Mesenteric fat pad (tissue), 1 donor: ENCODE results near the gene COMMD6. TPM values are rescaled to one million over a fixed set of nuclear protein-coding genes. Genes with fewer than 3 reads are reported as not detected.
"Not testable (repeated sequence)": the region's sequence is repeated elsewhere in the genome, so short reads cannot be mapped to it uniquely, and the experiment has no call there.

Experiments used
- DNase-seq: peaks from one replicate; pipeline ENCODE4 v3.0.0-alpha.2; 2020; ENCODE audit warnings: low spot score
- long read RNA-seq: library from polyadenylated mRNA; unstranded; transcript quantifications from one replicate; pipeline ENCODE4 v2.0.0, GENCODE V29; 2020
- total RNA-seq: library from RNA; stranded (reverse); fragmentation: NEBNext Ultra II Directional; extraction: Animal tissue kit (Norgen Biotek cat#: 25700); gene quantifications from one replicate; pipeline ENCODE4 v1.2.1, GENCODE V29; 2021
- donor health status: DM: yes; HTN: yes; CAD: no.

COMMD6 gene
- 133 TPM for total RNA-seq
- long read RNA-seq, partial matches to known transcripts = 4 of 6 reads
- long read RNA-seq, other reads (novel, unspliced or antisense) = 2 of 6 reads

- DNase-seq = peak; percentile 91
Observed at GRCh38 chr13:75537401-75538365, at the start of gene COMMD6. COMMD6 (minus strand) TSS chr13:75537841; CDS start chr13:75537805, 36 bp downstream.

DNA sequence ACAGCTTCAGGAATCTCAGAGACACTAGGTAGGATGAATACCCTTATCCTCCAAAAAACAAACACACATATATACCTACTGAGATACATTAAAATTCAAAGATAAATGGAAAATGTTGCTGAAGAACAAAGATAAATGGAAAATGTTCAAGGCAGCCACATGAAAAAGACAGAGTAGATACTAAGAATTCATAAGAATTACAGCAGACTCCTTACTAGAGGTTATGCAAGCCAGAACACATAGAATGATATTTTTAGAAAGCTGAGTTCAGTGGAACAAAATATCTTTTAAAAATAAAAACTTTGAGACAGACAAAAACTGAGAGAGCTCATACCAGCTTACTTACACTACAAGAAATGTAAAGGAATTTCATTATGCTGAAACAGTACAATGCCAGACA lies 47.5 kb upstream of the COMMD6 start:
- no peak for DNase-seq

DNA sequence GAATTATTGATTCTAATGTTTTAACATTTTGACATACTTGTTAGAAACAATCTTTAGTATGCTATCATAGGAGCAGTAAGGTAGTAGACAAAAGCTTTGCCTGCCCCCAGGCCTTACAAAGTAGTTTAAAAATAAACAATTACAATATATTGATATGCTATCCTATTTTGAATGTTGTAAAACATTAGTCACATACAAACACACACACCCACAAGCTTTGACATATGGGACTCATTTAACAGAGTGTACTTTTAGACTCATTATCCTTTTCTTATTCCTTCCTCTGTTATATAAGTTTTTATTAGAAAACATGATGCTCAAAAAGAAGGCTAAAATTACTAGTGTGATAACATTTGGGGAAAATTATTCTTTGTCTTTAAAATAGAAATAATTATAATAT lies 45.5 kb upstream of the COMMD6 start:
- DNase-seq = no peak

GRCh38 chr13:75581874-75582640 lies 44.4 kb upstream of the COMMD6 start:
- DNase-seq = no peak

DNA sequence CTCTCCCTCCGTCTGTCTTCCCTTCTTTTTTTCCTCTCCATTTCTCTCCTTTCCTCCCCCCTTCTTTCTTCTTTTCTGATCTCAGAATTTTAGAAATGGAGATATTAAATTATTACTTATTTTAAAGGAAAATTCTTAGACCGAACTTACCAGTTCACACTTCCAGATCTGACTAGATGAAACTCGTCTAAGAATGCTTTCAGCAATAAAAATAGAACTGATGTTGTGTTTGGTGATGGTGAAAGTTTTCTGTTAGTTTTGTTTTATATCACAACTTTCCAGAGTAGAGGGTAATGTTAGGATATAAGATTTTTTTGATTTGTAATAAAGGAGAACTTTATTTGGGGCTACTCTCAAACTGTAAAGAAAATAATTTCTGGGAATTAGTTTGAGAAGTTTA lies 41.9 kb upstream of the COMMD6 start:
- no peak for DNase-seq

DNA sequence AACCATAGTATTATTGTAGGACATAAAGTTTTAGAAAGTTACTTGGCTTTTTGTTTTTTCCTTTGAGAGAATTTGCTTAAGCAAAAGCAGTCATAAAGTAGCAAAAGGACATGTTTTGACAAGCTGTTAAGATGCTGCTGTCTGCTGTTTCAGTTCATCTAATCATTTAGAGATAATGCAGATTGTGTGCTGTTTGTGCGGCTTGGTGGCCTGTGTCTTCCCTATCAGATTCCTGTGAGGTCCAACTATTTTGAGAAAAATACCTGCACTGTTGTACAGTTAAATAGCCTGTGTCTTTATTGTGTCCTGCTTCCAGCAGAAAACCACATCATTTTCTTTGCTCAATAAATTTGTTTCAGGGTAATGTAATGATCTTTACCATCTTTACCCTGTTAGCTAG lies 31.9 kb upstream of the COMMD6 start:
- DNase-seq = no peak

GRCh38 chr13:75566658-75567057 lies 29.0 kb upstream of the COMMD6 start:
- DNase-seq = no peak

DNA sequence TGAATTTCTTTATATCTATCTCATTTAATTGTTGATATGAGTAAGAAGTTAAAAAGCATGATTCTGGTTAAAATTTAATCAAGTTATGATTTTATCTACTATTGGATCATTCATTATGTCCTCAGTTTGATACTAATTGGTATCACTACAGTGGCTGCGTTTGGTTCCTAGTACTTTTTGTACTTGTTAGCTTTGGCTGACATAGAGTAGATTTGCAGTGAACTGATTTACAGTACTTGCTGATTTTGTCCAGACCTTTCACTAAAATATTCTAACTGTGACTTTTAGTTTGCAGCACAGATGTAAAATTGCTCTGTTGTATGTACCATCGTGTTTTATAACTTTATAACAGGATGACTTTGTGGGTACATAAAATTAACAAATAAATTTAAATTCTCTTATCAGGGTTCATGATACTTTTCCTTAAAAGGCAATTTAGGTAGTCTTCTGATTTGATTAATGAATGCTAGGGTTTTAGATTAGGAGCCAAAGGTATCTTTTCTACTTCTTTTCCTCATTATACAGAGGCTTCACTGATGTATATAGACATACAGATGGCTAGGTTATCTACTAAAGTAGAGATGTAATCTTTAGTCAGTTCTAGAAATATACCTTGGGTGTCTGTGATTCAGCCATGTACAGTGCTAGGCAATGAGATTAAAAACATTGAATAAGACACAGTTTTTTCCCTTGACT lies 20.7 kb upstream of the COMMD6 start:
- no peak for DNase-seq

GRCh38 chr13:75556961-75557360 lies 19.3 kb upstream of the COMMD6 start:
- no peak for DNase-seq

GRCh38 chr13:75555836-75556235 lies 18.2 kb upstream of the COMMD6 start:
- DNase-seq = no peak

DNA sequence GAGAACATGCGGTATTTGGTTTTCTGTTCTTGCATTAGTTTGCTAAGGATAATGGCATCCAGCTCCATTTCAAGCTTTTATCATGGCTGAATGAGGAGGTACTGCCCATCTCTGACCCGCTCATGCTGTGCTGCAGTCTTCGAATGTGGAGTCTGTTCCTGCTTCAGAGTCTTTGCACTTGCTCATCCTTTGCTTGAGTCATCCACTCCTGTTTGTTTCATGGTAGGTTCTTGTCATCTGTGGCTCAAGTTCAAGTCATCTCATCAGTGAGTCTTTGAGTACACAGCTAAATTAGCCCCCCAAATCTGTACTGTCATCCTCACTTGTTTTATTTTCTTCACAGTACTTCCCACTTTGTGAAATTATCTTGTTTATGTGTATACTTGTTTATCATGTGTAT lies 17.3 kb upstream of the COMMD6 start:
- DNase-seq = no peak

GRCh38 chr13:75554464-75554863 lies 16.8 kb upstream of the COMMD6 start:
- no peak for DNase-seq

- DNase-seq = no peak
Observed at GRCh38 chr13:75550159-75550567, 12.5 kb upstream of the COMMD6 start.

- peak; percentile 99 for DNase-seq
Observed at GRCh38 chr13:75549262-75550158, 11.9 kb upstream of the COMMD6 start, which contains the start of gene UCHL3. UCHL3 (plus strand) TSS chr13:75549791; CDS start chr13:75549821, 30 bp downstream.

DNA sequence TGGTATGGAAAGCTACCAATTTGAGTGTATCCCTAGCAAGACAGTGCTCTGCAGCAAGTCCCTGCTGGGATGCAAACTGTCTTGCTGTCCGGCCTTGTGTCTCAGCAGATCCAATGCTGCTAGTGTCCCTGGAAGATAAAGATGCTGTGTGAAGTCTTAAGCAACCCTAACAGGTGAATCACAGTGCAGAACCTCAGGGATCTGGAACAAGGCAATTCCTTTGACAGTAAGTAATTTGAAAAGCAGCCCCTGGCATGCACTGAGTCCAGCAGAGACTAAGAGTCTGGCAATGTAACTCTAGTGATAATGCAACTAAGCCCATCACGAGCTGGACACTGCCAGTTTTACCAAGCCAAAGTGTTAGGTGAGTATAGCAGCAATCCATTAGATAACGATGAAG lies 10.3 kb upstream of the COMMD6 start:
- DNase-seq = no peak

GRCh38 chr13:75545386-75545785 lies 7.7 kb upstream of the COMMD6 start:
- not testable (repeated sequence) for DNase-seq

- DNase-seq = no peak
Observed at GRCh38 chr13:75544681-75545330, 7.2 kb upstream of the COMMD6 start.

DNA sequence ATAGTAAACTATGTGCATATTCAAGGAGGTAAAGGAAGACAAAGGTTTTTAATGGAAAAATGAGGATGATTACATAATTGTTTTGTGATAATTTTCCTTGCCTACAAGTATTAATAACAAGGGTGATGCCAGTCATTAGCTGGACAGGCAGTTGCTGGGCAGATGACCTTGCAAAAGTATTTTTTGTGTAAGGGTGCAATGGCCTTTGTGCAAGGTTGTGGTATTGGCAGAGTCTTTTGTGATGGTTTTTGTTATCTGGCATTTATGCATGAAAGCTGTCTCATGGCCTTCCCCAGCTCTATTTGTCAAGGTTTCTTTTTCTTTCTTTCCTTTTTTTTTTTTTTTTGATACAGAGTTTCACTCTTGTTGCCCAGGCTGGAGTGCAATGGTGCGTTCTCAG lies 4.3 kb upstream of the COMMD6 start:
- DNase-seq = no peak

GRCh38 chr13:75541287-75541686 lies 3.6 kb upstream of the COMMD6 start:
- DNase-seq = no peak

DNA sequence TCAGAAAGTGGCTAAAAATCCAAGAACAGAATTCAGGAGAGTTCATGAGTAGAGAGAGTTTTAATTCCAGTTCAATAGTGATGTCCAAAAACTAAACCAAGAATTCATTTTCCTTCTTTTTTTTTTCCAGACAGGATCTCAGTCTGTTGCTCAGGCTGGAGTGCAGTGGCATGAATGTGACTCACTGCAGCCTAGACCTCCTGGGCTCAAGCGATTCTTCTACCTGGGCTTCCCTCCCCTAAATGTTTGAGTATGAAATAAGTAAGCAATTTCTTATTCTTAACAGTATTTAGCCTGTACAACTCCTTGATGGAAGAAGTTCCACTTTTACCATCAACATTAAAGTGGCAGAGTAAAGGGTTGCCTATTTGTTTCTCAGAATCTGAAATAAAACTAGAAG lies 3.8 kb downstream of the COMMD6 start:
- no peak for DNase-seq
